WTC11 (cell line): ENCODE data around the gene NRG3. TPM values are rescaled to one million over a fixed set of nuclear protein-coding genes. Genes with fewer than 3 reads are reported as not detected.

Experiments used
- ATAC-seq: fragments of 200-7000 bp; cut with Tn5 transposase; 2 replicates; pipeline ENCODE4 v1.10.0; 2021; ENCODE audit warnings: mild to moderate bottlenecking, moderate library complexity
- CTCF ChIA-PET: fragments of 300-600 bp; sonication (Branson Sonifier 250); formaldehyde crosslinking; loops from one replicate; lab custom pipeline; 2021; ENCODE audit warnings: antibody characterized with exemption; lab: Charles Lee
- POLR2A ChIA-PET: fragments of 350-600 bp; sonication (Branson Sonifier 250); formaldehyde crosslinking; loops from one replicate; lab custom pipeline; 2021; ENCODE audit warnings: antibody characterized with exemption; lab: Charles Lee
- DNase-seq: peaks from one replicate; pipeline ENCODE4 v3.0.0; 2021; ENCODE audit warnings: low spot score
- H3K27ac Mint-ChIP-seq: 2 replicates; pipeline ENCODE4 v1.8.0; 2021; ENCODE audit warnings: mixed read lengths
- H3K27me3 Mint-ChIP-seq: 2 replicates; pipeline ENCODE4 v1.8.0; 2021; ENCODE audit warnings: low read depth, mild to moderate bottlenecking, moderate library complexity, mixed read lengths
- H3K36me3 Mint-ChIP-seq: 2 replicates; pipeline ENCODE4 v1.8.0; 2021; ENCODE audit warnings: mixed read lengths
- H3K4me1 Mint-ChIP-seq: 2 replicates; pipeline ENCODE4 v1.8.0; 2022; ENCODE audit warnings: mixed read lengths
- H3K4me3 Mint-ChIP-seq: 2 replicates; pipeline ENCODE4 v1.8.0; 2021; ENCODE audit warnings: mild to moderate bottlenecking, moderate library complexity, mixed read lengths
- H3K9me3 Mint-ChIP-seq: 2 replicates; pipeline ENCODE4 v1.8.0; 2021; ENCODE audit warnings: mixed read lengths
- ATF2 ChIP-seq: sonication (generic); formaldehyde crosslinking; IDR thresholded peaks from 2 replicates; pipeline ENCODE4 v1.8.1; 2022; ENCODE audit warnings: low read depth, missing genetic modification reagents, borderline replicate concordance
- CBFB ChIP-seq: sonication (generic); formaldehyde crosslinking; IDR thresholded peaks from 2 replicates; pipeline ENCODE4 v1.8.1; 2022; ENCODE audit warnings: mild to moderate bottlenecking, low read depth, missing genetic modification reagents
- CDX4 ChIP-seq: fragments of 250-450 bp; sonication (Bioruptor Pico); IDR thresholded peaks from 2 replicates; pipeline ENCODE4 v1.9.0; 2021; ENCODE audit warnings: moderate library complexity, mild to moderate bottlenecking, inconsistent platforms, borderline replicate concordance
- CREB1 ChIP-seq: sonication (generic); formaldehyde crosslinking; IDR thresholded peaks from 2 replicates; pipeline ENCODE4 v1.8.0; 2023; ENCODE audit warnings: mild to moderate bottlenecking, missing genetic modification reagents
- E2F1 ChIP-seq: sonication (generic); formaldehyde crosslinking; IDR thresholded peaks from 2 replicates; pipeline ENCODE4 v1.8.0; 2022; ENCODE audit warnings: mild to moderate bottlenecking, missing genetic modification reagents
- E2F5 ChIP-seq: sonication (generic); formaldehyde crosslinking; IDR thresholded peaks from 2 replicates; pipeline ENCODE4 v1.8.1; 2022; ENCODE audit warnings: mild to moderate bottlenecking, moderate library complexity, missing genetic modification reagents
- ERG ChIP-seq: fragments of 250-450 bp; sonication (Bioruptor Pico); IDR thresholded peaks from 2 replicates; pipeline ENCODE4 v1.8.0; 2021; ENCODE audit warnings: mild to moderate bottlenecking
- ESRRA ChIP-seq: sonication (generic); formaldehyde crosslinking; IDR thresholded peaks from 2 replicates; pipeline ENCODE4 v1.8.1; 2022; ENCODE audit warnings: mild to moderate bottlenecking, missing genetic modification reagents, borderline replicate concordance
- ETV6 ChIP-seq: sonication (generic); formaldehyde crosslinking; IDR thresholded peaks from 2 replicates; pipeline ENCODE4 v1.8.1; 2022; ENCODE audit warnings: mild to moderate bottlenecking, missing genetic modification reagents
- FOXK1 ChIP-seq: sonication (generic); formaldehyde crosslinking; IDR thresholded peaks from 2 replicates; pipeline ENCODE4 v1.8.0; 2022; ENCODE audit warnings: mild to moderate bottlenecking, moderate library complexity, missing genetic modification reagents
- HMGA2 ChIP-seq: fragments of 250-450 bp; sonication (Bioruptor Pico); IDR thresholded peaks from 2 replicates; pipeline ENCODE4 v1.4.0; 2021; ENCODE audit warnings: mild to moderate bottlenecking, moderate library complexity
- IRF2 ChIP-seq: sonication (generic); formaldehyde crosslinking; IDR thresholded peaks from 2 replicates; pipeline ENCODE4 v1.8.0; 2022; ENCODE audit warnings: low read depth, missing genetic modification reagents, borderline replicate concordance
- NR3C1 ChIP-seq: sonication (generic); formaldehyde crosslinking; conservative IDR thresholded peaks from 2 replicates; pipeline ENCODE4 v1.8.1; 2023; ENCODE audit warnings: low read depth, mild to moderate bottlenecking, missing genetic modification reagents
- PREB ChIP-seq: sonication (generic); formaldehyde crosslinking; IDR thresholded peaks from 2 replicates; pipeline ENCODE4 v1.8.1; 2022; ENCODE audit warnings: mild to moderate bottlenecking, missing genetic modification reagents, moderate library complexity, borderline replicate concordance
- RORB ChIP-seq: fragments of 250-450 bp; sonication (Bioruptor Pico); IDR thresholded peaks from 2 replicates; pipeline ENCODE4 v1.9.0; 2021; ENCODE audit warnings: mild to moderate bottlenecking
- SMAD3 ChIP-seq: sonication (generic); formaldehyde crosslinking; IDR thresholded peaks from 2 replicates; pipeline ENCODE4 v1.8.0; 2022; ENCODE audit warnings: missing genetic modification reagents, mild to moderate bottlenecking, borderline replicate concordance
- ZNF232 ChIP-seq: sonication (generic); formaldehyde crosslinking; IDR thresholded peaks from 2 replicates; pipeline ENCODE4 v1.8.0; 2022; ENCODE audit warnings: mild to moderate bottlenecking, missing genetic modification reagents
- ZNF425 ChIP-seq: fragments of 250-450 bp; sonication (Bioruptor Pico); conservative IDR thresholded peaks from 2 replicates; pipeline ENCODE4 v1.9.0; 2021; ENCODE audit warnings: mild to moderate bottlenecking
- ZNF512 ChIP-seq: sonication (generic); formaldehyde crosslinking; IDR thresholded peaks from 2 replicates; pipeline ENCODE4 v1.8.1; 2022; ENCODE audit warnings: missing genetic modification reagents, borderline replicate concordance
- ZNF671 ChIP-seq: fragments of 250-450 bp; sonication (Bioruptor Pico); IDR thresholded peaks from 2 replicates; pipeline ENCODE4 v1.8.0; 2021; ENCODE audit warnings: mild to moderate bottlenecking
- total RNA-seq: library from RNA; stranded (reverse); gene quantifications from 3 replicates; pipeline ENCODE4 v1.2.3, GENCODE V29; 2021

Gene NRG3
- total RNA-seq, 1 experiment from 2014 or later = 7.0 TPM

- peaks cover 5% of the 10 kb centered on the region; the same call in 1 of the 2 replicates for H3K9me3 Mint-ChIP-seq
- no peak overlapping the region for H3K27ac Mint-ChIP-seq
- peaks cover 14% of the 10 kb centered on the region for H3K4me1 Mint-ChIP-seq
- no peak for DNase-seq
- H3K36me3 Mint-ChIP-seq = no peaks in the 10 kb centered on the region
- ChIA-PET POLR2A (no interaction called here), CTCF (interaction anchor here (0.5 kb wide), 1 partner anchor 40 kb away, joined by 3 read pairs; no protein-coding TSS in a partner anchor)
- no peak for ATAC-seq
- no peaks in the 10 kb centered on the region for H3K27me3 Mint-ChIP-seq
- no peak overlapping the region for H3K4me3 Mint-ChIP-seq
- no peak for TF ChIP-seq E2F5 (CRISPR knock-in tag)
- TF ChIP-seq ZNF671 (CRISPR knock-in tag) = no peak
- TF ChIP-seq E2F1 (CRISPR knock-in tag) = no peak
- TF ChIP-seq ZNF512 (CRISPR knock-in tag) = no peak
- no peak for TF ChIP-seq NR3C1 (CRISPR knock-in tag)
- TF ChIP-seq ESRRA (CRISPR knock-in tag) = no peak
- TF ChIP-seq SMAD3 (CRISPR knock-in tag) = no peak
- no peak for TF ChIP-seq ZNF232 (CRISPR knock-in tag)
- TF ChIP-seq, all 79 proteins: peak for 0
Observed at GRCh38 chr10:81957976-81958375, 83.0 kb downstream of the NRG3 start.

GRCh38 chr10:81959016-81959415, 84.0 kb downstream of the NRG3 start:
- no peak for TF ChIP-seq ZNF232 (CRISPR knock-in tag)
- no peak for TF ChIP-seq IRF2 (CRISPR knock-in tag)
- TF ChIP-seq PREB (CRISPR knock-in tag) = no peak
- no peak for TF ChIP-seq ZNF425
- TF ChIP-seq CREB1 (CRISPR knock-in tag) = no peak
- no peak for TF ChIP-seq ATF2
- TF ChIP-seq HMGA2 (CRISPR knock-in tag) = no peak
- TF ChIP-seq CBFB (CRISPR knock-in tag) = no peak
- no peak for TF ChIP-seq FOXK1 (CRISPR knock-in tag)
- no peak for TF ChIP-seq RORB (CRISPR knock-in tag)
- TF ChIP-seq ETV6 (CRISPR knock-in tag) = no peak
- no peak for TF ChIP-seq CDX4 (CRISPR knock-in tag)
- TF ChIP-seq ERG (CRISPR knock-in tag) = no peak
- TF ChIP-seq, all 79 proteins: peak for 0
- ChIA-PET POLR2A (no interaction called here), CTCF (no interaction called here)
- H3K27ac Mint-ChIP-seq = no peak overlapping the region
- no peak overlapping the region for H3K4me3 Mint-ChIP-seq
- H3K9me3 Mint-ChIP-seq = peaks cover 5% of the 10 kb centered on the region; the same call in 1 of the 2 replicates
- DNase-seq (no peak), ATAC-seq (no peak)
- H3K4me1 Mint-ChIP-seq = peaks cover 7% of the 10 kb centered on the region
- H3K27me3 Mint-ChIP-seq = no peaks in the 10 kb centered on the region
- no peaks in the 10 kb centered on the region for H3K36me3 Mint-ChIP-seq
